ENCODE results near the gene CD300LG.
"Not testable (repeated sequence)": the region's sequence is repeated elsewhere in the genome, so short reads cannot be mapped to it uniquely, and the experiment has no call there.

CD300LG gene

GRCh38 chr17:43868226-43868994 lies 21.4 kb downstream of the CD300LG start:
- Histone ChIP-seq H3K27ac (ENCODE audit: low read depth, low read length) (no peak overlapping the region), H3K36me3 (ENCODE audit: control insufficient read depth, low read length) (no peaks in the 10 kb centered on the region), H3F3A (ENCODE audit: control insufficient read depth, insufficient read depth) (no peaks in the 10 kb centered on the region), H3K79me2 (ENCODE audit: control insufficient read depth, low read length) (no peaks in the 10 kb centered on the region), H3K4me1 (ENCODE audit: control insufficient read depth, low read length) (no peaks in the 10 kb centered on the region), H4K20me1 (ENCODE audit: control insufficient read depth, insufficient read depth, low read depth, low read length) (no peaks in the 10 kb centered on the region), H3K4me3 (ENCODE audit: low read length) (no peak overlapping the region), H3K27me3 (ENCODE audit: control insufficient read depth, low read length) (peaks cover 4% of the 10 kb centered on the region), H3K4me2 (ENCODE audit: low read length) (no peak overlapping the region), H3K9me2 (replicated peaks; ENCODE audit: control insufficient read depth, low read length) (no peaks in the 10 kb centered on the region), H3K9me3 (ENCODE audit: control insufficient read depth, insufficient read depth, low read length) (no peaks in the 10 kb centered on the region)
- TF ChIP-seq, protein P1, sequence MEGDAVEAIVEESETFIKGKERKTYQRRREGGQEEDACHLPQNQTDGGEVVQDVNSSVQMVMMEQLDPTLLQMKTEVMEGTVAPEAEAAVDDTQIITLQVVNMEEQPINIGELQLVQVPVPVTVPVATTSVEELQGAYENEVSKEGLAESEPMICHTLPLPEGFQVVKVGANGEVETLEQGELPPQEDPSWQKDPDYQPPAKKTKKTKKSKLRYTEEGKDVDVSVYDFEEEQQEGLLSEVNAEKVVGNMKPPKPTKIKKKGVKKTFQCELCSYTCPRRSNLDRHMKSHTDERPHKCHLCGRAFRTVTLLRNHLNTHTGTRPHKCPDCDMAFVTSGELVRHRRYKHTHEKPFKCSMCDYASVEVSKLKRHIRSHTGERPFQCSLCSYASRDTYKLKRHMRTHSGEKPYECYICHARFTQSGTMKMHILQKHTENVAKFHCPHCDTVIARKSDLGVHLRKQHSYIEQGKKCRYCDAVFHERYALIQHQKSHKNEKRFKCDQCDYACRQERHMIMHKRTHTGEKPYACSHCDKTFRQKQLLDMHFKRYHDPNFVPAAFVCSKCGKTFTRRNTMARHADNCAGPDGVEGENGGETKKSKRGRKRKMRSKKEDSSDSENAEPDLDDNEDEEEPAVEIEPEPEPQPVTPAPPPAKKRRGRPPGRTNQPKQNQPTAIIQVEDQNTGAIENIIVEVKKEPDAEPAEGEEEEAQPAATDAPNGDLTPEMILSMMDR (IDR thresholded peaks at IDR 0.05; ENCODE audit: low read depth, low read length, poor library complexity, severe bottlenecking): no peak
- no peak for TF ChIP-seq EZH2phosphoT487 (IDR thresholded peaks at IDR 0.05; ENCODE audit: borderline replicate concordance, low read length)

DNA sequence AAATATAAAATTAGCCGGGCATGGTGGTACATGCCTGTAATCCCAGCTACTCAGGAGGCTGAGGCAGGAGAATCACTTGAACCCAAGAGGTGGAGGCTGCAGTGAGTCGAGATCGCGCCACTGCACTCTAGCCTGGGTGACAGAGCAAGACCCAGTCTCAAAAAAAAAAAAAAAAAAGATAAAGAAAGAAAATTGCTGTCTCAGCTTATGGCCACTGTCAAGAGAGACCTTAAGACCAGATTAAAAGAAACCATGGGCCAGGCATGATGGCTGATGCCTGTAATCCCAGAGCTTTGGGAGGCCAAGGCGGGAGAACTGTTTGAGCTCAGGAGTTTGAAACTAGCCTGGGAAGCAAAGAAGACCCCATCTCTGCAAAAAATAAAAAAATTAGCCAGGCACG lies 22.1 kb downstream of the CD300LG start:
- H3K79me2 ChIP-seq (ENCODE audit: control insufficient read depth, low read length); H3K4me1 ChIP-seq (ENCODE audit: control insufficient read depth, low read length); H3K9me2 ChIP-seq (replicated peaks; ENCODE audit: control insufficient read depth, low read length); H3K27ac ChIP-seq (ENCODE audit: low read depth, low read length); H3K4me2 ChIP-seq (ENCODE audit: low read length); H4K20me1 ChIP-seq (ENCODE audit: control insufficient read depth, insufficient read depth, low read depth, low read length); H3K36me3 ChIP-seq (ENCODE audit: control insufficient read depth, low read length); H3K4me3 ChIP-seq (ENCODE audit: low read length); H3K9me3 ChIP-seq (ENCODE audit: control insufficient read depth, insufficient read depth, low read length); H3F3A ChIP-seq (ENCODE audit: control insufficient read depth, insufficient read depth); H3K27me3 ChIP-seq (ENCODE audit: control insufficient read depth, low read length): not testable (repeated sequence)

GRCh38 chr17:43871946-43872690 lies 25.1 kb downstream of the CD300LG start:
- Histone ChIP-seq H3K4me1 (ENCODE audit: control insufficient read depth, low read length) (no peaks in the 10 kb centered on the region), H3K9me2 (replicated peaks; ENCODE audit: control insufficient read depth, low read length) (no peaks in the 10 kb centered on the region), H3K4me3 (ENCODE audit: low read length) (no peak overlapping the region), H4K20me1 (ENCODE audit: control insufficient read depth, insufficient read depth, low read depth, low read length) (no peaks in the 10 kb centered on the region), H3K79me2 (ENCODE audit: control insufficient read depth, low read length) (no peaks in the 10 kb centered on the region), H3K9me3 (ENCODE audit: control insufficient read depth, insufficient read depth, low read length) (no peaks in the 10 kb centered on the region), H3K36me3 (ENCODE audit: control insufficient read depth, low read length) (no peaks in the 10 kb centered on the region), H3K27me3 (ENCODE audit: control insufficient read depth, low read length) (peaks cover 4% of the 10 kb centered on the region), H3K27ac (ENCODE audit: low read depth, low read length) (no peak overlapping the region), H3F3A (ENCODE audit: control insufficient read depth, insufficient read depth) (no peaks in the 10 kb centered on the region), H3K4me2 (ENCODE audit: low read length) (no peak overlapping the region)
- TF ChIP-seq, protein P1 (IDR thresholded peaks at IDR 0.05; ENCODE audit: low read depth, low read length, poor library complexity, severe bottlenecking): no peak
- no peak for TF ChIP-seq EZH2phosphoT487 (IDR thresholded peaks at IDR 0.05; ENCODE audit: borderline replicate concordance, low read length)

GRCh38 chr17:43873091-43873490 lies 26.1 kb downstream of the CD300LG start:
- H3K9me2 ChIP-seq (replicated peaks; ENCODE audit: control insufficient read depth, low read length): no peaks in the 10 kb centered on the region
- H3K4me1 ChIP-seq (ENCODE audit: control insufficient read depth, low read length): no peaks in the 10 kb centered on the region
- H3K4me2 ChIP-seq (ENCODE audit: low read length): no peak overlapping the region
- peaks cover 4% of the 10 kb centered on the region for H3K27me3 ChIP-seq (ENCODE audit: control insufficient read depth, low read length)
- no peak overlapping the region for H3K4me3 ChIP-seq (ENCODE audit: low read length)
- H3K9me3 ChIP-seq (ENCODE audit: control insufficient read depth, insufficient read depth, low read length): no peaks in the 10 kb centered on the region
- H3K36me3 ChIP-seq (ENCODE audit: control insufficient read depth, low read length): no peaks in the 10 kb centered on the region
- TF ChIP-seq EZH2phosphoT487 (IDR thresholded peaks at IDR 0.05; ENCODE audit: borderline replicate concordance, low read length): no peak
- TF ChIP-seq, protein P1 (IDR thresholded peaks at IDR 0.05; ENCODE audit: low read depth, low read length, poor library complexity, severe bottlenecking): peak; percentile 29
- no peaks in the 10 kb centered on the region for H3K79me2 ChIP-seq (ENCODE audit: control insufficient read depth, low read length)
- H3K27ac ChIP-seq (ENCODE audit: low read depth, low read length): no peak overlapping the region
- no peaks in the 10 kb centered on the region for H4K20me1 ChIP-seq (ENCODE audit: control insufficient read depth, insufficient read depth, low read depth, low read length)
- no peaks in the 10 kb centered on the region for H3F3A ChIP-seq (ENCODE audit: control insufficient read depth, insufficient read depth)

Measured in DOHH2 (cell line).